ENCODE results near the gene MIPOL1. TPM values are rescaled to one million over a fixed set of nuclear protein-coding genes. Genes with fewer than 3 reads are reported as not detected.
"Not testable (repeated sequence)": the region's sequence is repeated elsewhere in the genome, so short reads cannot be mapped to it uniquely, and the experiment has no call there.

The MIPOL1 gene
- total RNA-seq, 4 donors from 2014 or later = 5.4 to 17.2 (median 9.4) TPM

DNA sequence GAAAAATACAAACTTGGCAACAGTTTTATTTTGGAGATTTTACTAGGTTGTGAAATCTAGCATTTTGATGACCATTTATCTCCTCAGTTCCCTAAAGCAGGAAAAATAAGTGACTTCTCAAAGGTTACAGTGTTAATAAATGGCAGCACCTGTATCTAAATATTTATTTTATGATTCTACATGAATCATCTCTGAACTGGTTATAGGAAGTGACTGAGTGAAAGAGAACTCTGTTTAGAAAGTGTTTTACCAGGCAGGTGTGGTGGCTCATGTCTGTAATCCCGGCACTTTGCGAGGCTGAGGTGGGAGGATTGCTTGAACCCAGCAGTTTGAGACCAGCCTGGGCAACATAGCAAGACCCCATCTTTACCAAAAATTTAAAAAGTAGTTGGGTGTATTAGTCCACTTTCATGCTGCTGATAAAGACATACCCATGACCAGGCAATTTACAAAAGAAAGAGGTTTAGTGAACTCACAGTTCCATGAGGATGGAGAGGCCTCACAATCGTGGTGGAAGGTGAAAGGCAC, 26.3 kb downstream of the MIPOL1 start:
- DNase-seq (ENCODE audit: low spot score) = no peak
- no peak for ATAC-seq (ENCODE audit: low FRiP score)
- TF ChIP-seq, protein P1, sequence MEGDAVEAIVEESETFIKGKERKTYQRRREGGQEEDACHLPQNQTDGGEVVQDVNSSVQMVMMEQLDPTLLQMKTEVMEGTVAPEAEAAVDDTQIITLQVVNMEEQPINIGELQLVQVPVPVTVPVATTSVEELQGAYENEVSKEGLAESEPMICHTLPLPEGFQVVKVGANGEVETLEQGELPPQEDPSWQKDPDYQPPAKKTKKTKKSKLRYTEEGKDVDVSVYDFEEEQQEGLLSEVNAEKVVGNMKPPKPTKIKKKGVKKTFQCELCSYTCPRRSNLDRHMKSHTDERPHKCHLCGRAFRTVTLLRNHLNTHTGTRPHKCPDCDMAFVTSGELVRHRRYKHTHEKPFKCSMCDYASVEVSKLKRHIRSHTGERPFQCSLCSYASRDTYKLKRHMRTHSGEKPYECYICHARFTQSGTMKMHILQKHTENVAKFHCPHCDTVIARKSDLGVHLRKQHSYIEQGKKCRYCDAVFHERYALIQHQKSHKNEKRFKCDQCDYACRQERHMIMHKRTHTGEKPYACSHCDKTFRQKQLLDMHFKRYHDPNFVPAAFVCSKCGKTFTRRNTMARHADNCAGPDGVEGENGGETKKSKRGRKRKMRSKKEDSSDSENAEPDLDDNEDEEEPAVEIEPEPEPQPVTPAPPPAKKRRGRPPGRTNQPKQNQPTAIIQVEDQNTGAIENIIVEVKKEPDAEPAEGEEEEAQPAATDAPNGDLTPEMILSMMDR (IDR thresholded peaks at IDR 0.05) = no peak

DNA sequence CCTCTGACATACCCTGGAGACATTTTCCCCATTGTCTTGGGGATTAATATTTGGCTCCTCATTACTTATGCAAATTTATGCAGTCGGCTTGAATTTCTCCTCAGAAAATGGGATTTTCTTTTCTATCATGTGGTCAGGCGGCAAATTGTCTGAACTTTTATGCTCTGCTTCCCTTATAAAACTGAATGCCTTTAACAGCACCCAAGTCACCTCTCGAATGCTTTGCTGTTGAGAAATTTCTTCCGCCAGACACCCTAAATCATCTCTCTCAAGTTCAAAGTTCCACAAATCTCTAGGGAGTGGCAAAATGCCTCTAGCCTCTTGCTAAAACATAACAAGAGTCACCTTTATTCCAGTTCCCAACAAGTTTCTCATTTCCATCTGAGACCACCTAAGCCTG, 27.9 kb downstream of the MIPOL1 start:
- not testable (repeated sequence) for ATAC-seq (ENCODE audit: low FRiP score); DNase-seq (ENCODE audit: low spot score)

GRCh38 chr14:37230551-37231194, 32.9 kb downstream of the MIPOL1 start:
- TF ChIP-seq, protein P1 (IDR thresholded peaks at IDR 0.05) = no peak
- ATAC-seq (ENCODE audit: low FRiP score) (no peak), DNase-seq (ENCODE audit: low spot score) (no peak)

DNA sequence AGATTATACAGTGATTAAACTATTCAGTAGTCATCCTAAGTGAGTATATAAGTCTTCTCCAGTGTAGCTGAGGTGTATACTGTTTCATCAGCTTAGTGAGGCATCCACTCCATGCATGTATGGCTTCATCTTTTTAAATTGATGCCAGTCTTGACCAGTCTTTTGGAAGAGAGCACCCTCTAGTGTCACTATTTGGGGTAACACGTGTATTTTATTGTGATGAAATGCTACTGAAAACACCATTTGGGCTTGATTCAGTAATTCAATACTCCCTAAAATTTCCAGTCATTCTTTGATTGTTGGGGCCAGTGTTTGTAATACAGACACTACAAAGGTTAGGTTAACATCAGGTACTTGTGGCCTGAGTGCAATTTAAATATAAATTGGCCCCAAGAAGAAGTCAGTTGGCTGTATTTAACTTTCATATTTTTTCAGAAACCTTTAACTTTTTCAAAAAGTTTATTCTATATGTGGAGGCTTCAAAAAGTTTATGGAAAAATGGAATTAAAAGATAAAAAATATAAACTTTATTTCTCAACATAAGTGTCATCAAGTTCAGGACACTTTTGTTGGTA, 35.3 kb downstream of the MIPOL1 start:
- ATAC-seq (ENCODE audit: low FRiP score) (peak; percentile 76), DNase-seq (ENCODE audit: low spot score) (no peak)
- TF ChIP-seq, protein P1 (IDR thresholded peaks at IDR 0.05) = no peak

DNA sequence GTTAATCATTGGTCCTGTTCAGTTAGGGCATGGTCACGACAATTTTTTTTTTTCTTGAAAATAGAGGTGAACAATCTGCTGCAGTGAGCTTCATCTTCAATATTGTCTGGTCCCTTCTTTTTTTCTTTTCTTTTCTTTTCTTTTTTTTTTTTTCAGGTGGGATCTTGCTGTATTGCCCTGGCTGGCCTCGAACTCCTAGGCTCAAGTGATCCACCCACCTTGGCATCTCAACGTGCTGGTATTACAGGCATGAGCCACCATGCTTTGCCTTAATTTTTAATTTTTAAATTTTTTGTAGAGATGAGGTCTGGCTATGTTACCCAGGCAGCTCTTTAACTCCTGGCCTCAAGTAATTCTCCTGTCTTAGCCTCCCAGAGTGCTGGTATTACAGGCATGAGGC, 36.5 kb downstream of the MIPOL1 start:
- no peak for DNase-seq (ENCODE audit: low spot score)
- TF ChIP-seq, protein P1 (IDR thresholded peaks at IDR 0.05) = no peak
- no peak for ATAC-seq (ENCODE audit: low FRiP score)

DNA sequence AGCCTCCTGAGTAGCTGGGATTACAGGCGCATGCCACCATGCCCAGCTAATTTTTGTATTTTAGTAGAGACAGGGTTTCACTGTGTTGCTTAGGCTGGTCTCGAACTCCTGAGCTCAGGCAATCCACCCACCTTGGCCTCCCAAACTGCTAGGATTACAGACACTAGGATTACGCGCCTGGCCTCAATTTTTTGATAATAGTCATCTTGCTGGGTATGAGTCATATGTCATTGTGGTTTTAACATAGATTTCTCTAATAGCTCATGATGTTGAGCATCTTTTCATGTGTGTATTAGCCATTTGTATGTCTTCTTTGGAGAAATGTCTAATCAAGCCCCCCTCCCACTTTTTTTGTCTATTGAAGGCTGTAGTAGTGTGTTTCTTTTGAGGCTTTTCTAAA, 38.3 kb downstream of the MIPOL1 start:
- ATAC-seq (ENCODE audit: low FRiP score); DNase-seq (ENCODE audit: low spot score): not testable (repeated sequence)

DNA sequence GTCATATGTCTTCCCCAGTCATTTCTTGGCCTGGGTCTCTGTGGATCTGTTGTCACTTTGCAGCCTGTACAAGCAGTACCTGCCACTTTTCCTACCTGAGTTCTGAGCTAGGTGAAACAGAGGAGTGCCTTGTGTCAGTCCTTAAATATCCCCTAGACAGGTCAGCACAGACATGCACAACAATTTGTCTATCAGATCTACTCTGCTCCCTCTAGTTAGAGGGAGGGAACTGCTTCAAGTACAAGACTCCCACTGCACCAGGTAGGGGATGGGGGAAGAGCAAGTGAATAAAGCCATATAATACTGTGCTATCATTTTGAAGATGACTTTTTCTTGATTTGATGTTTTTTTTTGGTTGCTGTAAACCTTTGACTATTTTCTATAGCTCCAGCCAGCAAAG, 39.4 kb downstream of the MIPOL1 start:
- no peak for DNase-seq (ENCODE audit: low spot score)
- TF ChIP-seq, protein P1 (IDR thresholded peaks at IDR 0.05) = no peak
- ATAC-seq (ENCODE audit: low FRiP score) = no peak

DNA sequence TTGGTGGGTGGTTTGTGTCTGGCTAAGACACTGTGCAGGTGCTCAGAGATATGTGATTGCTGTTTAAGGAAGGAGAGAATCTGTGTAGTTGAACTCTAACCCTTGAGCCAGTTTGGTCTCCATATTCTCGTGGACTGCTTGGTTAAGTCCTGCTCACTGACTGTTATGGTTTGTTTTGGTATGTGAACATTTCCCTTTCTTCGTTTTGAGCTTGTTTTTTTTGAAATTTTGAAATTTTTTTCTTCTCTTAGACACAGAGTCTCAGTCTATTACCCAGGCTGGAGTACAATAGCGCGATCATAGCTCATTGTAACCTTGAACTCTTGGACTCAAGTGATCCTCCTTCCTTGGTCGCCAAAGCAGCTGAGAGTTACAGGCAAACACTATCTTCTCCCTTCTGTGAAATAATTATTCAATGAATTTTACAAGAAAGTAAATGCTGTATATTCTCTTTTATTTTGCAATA, 40.0 kb downstream of the MIPOL1 start:
- DNase-seq (ENCODE audit: low spot score) (no peak), ATAC-seq (ENCODE audit: low FRiP score) (no peak)

More for the DNA sequence above, 40.0 kb downstream of the MIPOL1 start:
- TF ChIP-seq, protein P1 (IDR thresholded peaks at IDR 0.05) = no peak

Data from omental fat pad (tissue), 4 donors.